AG09319 (cell line): Measurements from ENCODE around the gene FHAD1.

ENCODE experiments used
- DNase-seq: peaks from one replicate; pipeline ENCODE4 v3.0.0-alpha.2; 2010; ENCODE audit warnings: low read depth; ENCODE audit errors: extremely low read depth
- TF ChIP-seq, protein P1 (sequence below): IDR thresholded peaks from 2 replicates; pipeline ENCODE4 v1.5.1; 2011; ENCODE audit warnings: low read depth, mild to moderate bottlenecking, inconsistent platforms, low read length, moderate library complexity

The FHAD1 gene

DNA sequence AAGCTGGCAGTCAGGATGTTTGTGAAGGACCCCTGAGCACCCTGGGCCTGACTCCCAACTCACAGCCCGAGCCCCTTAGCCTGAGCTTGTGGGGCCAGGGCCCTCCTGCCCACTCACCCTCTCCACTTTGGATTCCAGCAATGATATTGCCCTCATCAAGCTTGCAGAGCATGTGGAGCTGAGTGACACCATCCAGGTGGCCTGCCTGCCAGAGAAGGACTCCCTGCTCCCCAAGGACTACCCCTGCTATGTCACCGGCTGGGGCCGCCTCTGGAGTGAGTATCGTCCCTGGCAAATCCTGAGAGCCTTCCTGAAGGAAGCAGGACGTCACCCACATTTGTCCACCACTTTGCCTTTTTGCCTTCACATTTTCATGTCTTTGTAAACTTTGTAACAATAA is 196.3 kb downstream of the FHAD1 start:
- no peak for DNase-seq
- TF ChIP-seq, protein P1, sequence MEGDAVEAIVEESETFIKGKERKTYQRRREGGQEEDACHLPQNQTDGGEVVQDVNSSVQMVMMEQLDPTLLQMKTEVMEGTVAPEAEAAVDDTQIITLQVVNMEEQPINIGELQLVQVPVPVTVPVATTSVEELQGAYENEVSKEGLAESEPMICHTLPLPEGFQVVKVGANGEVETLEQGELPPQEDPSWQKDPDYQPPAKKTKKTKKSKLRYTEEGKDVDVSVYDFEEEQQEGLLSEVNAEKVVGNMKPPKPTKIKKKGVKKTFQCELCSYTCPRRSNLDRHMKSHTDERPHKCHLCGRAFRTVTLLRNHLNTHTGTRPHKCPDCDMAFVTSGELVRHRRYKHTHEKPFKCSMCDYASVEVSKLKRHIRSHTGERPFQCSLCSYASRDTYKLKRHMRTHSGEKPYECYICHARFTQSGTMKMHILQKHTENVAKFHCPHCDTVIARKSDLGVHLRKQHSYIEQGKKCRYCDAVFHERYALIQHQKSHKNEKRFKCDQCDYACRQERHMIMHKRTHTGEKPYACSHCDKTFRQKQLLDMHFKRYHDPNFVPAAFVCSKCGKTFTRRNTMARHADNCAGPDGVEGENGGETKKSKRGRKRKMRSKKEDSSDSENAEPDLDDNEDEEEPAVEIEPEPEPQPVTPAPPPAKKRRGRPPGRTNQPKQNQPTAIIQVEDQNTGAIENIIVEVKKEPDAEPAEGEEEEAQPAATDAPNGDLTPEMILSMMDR: no peak

GRCh38 chr1:15444468-15445389 is 197.7 kb downstream of the FHAD1 start:
- no peak for DNase-seq
- TF ChIP-seq, protein P1: no peak

- DNase-seq: no peak
- TF ChIP-seq, protein P1: no peak
Measured at GRCh38 chr1:15445390-15446122, 198.5 kb downstream of the FHAD1 start.

- TF ChIP-seq, protein P1: no peak
- no peak for DNase-seq
Measured at GRCh38 chr1:15446212-15446611, 199.2 kb downstream of the FHAD1 start.
